ENCODE results near the gene TRAFD1. TPM values are rescaled to one million over a fixed set of nuclear protein-coding genes. Genes with fewer than 3 reads are reported as not detected.

TRAFD1 gene
- total RNA-seq, 8 experiments from 2014 or later = 30.6 to 47.1 (median 37.5) TPM

- Histone ChIP-seq H3K4me3 (no peak overlapping the region), H3K4me1 (replicated peaks in 1 of 2) (peaks cover 7 to 8% of the 10 kb centered on the region in 2 donors), H3K27ac (no peak overlapping the region)
- peak in 2 of 8 experiments; percentile 16 to 17 for ATAC-seq (replicated peaks in 6 of 8)
- in situ Hi-C loops (cut with MboI; ENCODE audit: low pct_unique_long_range_greater_than_20kb in 2 of 9, low sequenced_read_pairs in 9 of 9, unreplicated experiment in 9 of 9) = no loop called here
- 32 to 85% (median 48%) methylated on average over 1 to 12 of the region's 12 CpGs for WGBS, 10 experiments
These were observed 2.3 kb upstream of the TRAFD1 start for GRCh38 chr12:112122823-112123690.

- H3K4me3 ChIP-seq = peak overlapping the region; percentile 6 to 94 (median 87)
- no peak overlapping the region for H3K27ac ChIP-seq
- H3K4me1 ChIP-seq (replicated peaks in 1 of 2) = peaks cover 7 to 8% of the 10 kb centered on the region in 2 donors
- WGBS, 10 experiments = 0 to 20% (median 0%) methylated on average over 1 of the region's 1 CpG; no CpG with 5 or more reads in 4 of the 10 experiments
- peak in 4 of 8 experiments; percentile 0 to 4 (median 0) for ATAC-seq (replicated peaks in 6 of 8)
- in situ Hi-C loops (cut with MboI; ENCODE audit: low pct_unique_long_range_greater_than_20kb in 2 of 9, low sequenced_read_pairs in 9 of 9, unreplicated experiment in 9 of 9) = no loop called here
These were observed 476 bp upstream of the TRAFD1 start for GRCh38 chr12:112124918-112125249.

- WGBS, 10 experiments = 0 to 8% (median 3%) methylated on average over 1 to 12 of the region's 25 CpGs; no CpG with 5 or more reads in 4 of the 10 experiments
- Histone ChIP-seq H3K4me1 (replicated peaks in 1 of 2) (peaks cover 7 to 8% of the 10 kb centered on the region in 2 donors), H3K4me3 (peak overlapping the region; percentile 84 to 94 (median 87)), H3K27ac (peak overlapping the region; percentile 84 to 85)
- in situ Hi-C loops (cut with MboI; ENCODE audit: low pct_unique_long_range_greater_than_20kb in 2 of 9, low sequenced_read_pairs in 9 of 9, unreplicated experiment in 9 of 9) = no loop called here
- no peak for ATAC-seq (replicated peaks in 6 of 8)
These were observed 659 bp downstream of the TRAFD1 start for GRCh38 chr12:112126000-112126438.

GRCh38 chr12:112126911-112127310 is 1.6 kb downstream of the TRAFD1 start:
- peak overlapping the region in 2 of 5 donors; percentile 84 to 92 for H3K4me3 ChIP-seq
- H3K4me1 ChIP-seq (replicated peaks in 1 of 2) = peaks cover 7 to 8% of the 10 kb centered on the region in 2 donors
- 66 to 100% (median 90%) methylated on average over 2 to 7 of the region's 7 CpGs for WGBS, 10 experiments
- H3K27ac ChIP-seq = no peak overlapping the region
- in situ Hi-C loops (cut with MboI; ENCODE audit: low pct_unique_long_range_greater_than_20kb in 2 of 9, low sequenced_read_pairs in 9 of 9, unreplicated experiment in 9 of 9) = no loop called here
- ATAC-seq (replicated peaks in 6 of 8) = no peak

GRCh38 chr12:112130441-112130998 is 5.2 kb downstream of the TRAFD1 start:
- Histone ChIP-seq H3K4me3 (no peak overlapping the region), H3K4me1 (replicated peaks in 1 of 2) (peaks cover 7 to 8% of the 10 kb centered on the region in 2 donors), H3K27ac (no peak overlapping the region)
- no peak for ATAC-seq (replicated peaks in 6 of 8)
- 0 to 78% (median 56%) methylated on average over 2 of the region's 2 CpGs; no CpG with 5 or more reads in 1 of the 10 experiments for WGBS, 10 experiments
- in situ Hi-C loops (cut with MboI; ENCODE audit: low pct_unique_long_range_greater_than_20kb in 2 of 9, low sequenced_read_pairs in 9 of 9, unreplicated experiment in 9 of 9) = no loop called here

- in situ Hi-C loops (cut with MboI; ENCODE audit: low pct_unique_long_range_greater_than_20kb in 2 of 9, low sequenced_read_pairs in 9 of 9, unreplicated experiment in 9 of 9) = no loop called here
- Histone ChIP-seq H3K4me3 (no peak overlapping the region), H3K27ac (no peak overlapping the region), H3K4me1 (replicated peaks in 1 of 2) (peaks cover under 1 to 3% of the 10 kb centered on the region in 2 donors)
- 18 to 100% (median 78%) methylated on average over 1 of the region's 1 CpG; no CpG with 5 or more reads in 4 of the 10 experiments for WGBS, 10 experiments
- no peak for ATAC-seq (replicated peaks in 6 of 8)
These were observed 6.3 kb downstream of the TRAFD1 start for GRCh38 chr12:112131686-112132085.

- WGBS, 10 experiments = 63 to 100% (median 95%) methylated on average over 1 to 5 of the region's 5 CpGs; no CpG with 5 or more reads in 1 of the 10 experiments
- no peak overlapping the region for H3K27ac ChIP-seq
- in situ Hi-C loops (cut with MboI; ENCODE audit: low pct_unique_long_range_greater_than_20kb in 2 of 9, low sequenced_read_pairs in 9 of 9, unreplicated experiment in 9 of 9) = no loop called here
- no peaks in the 10 kb centered on the region for H3K4me1 ChIP-seq (replicated peaks in 1 of 2)
- no peak for ATAC-seq (replicated peaks in 6 of 8)
- no peak overlapping the region for H3K4me3 ChIP-seq
These were observed 8.1 kb downstream of the TRAFD1 start for GRCh38 chr12:112133418-112133817.

- no peaks in the 10 kb centered on the region for H3K4me1 ChIP-seq (replicated peaks in 1 of 2)
- no peak overlapping the region for H3K27ac ChIP-seq
- ATAC-seq (replicated peaks in 6 of 8) = no peak
- 39 to 100% (median 86%) methylated on average over 1 to 3 of the region's 3 CpGs; no CpG with 5 or more reads in 2 of the 10 experiments for WGBS, 10 experiments
- in situ Hi-C loops (cut with MboI; ENCODE audit: low pct_unique_long_range_greater_than_20kb in 2 of 9, low sequenced_read_pairs in 9 of 9, unreplicated experiment in 9 of 9) = no loop called here
- H3K4me3 ChIP-seq = no peak overlapping the region
These were observed 9.4 kb downstream of the TRAFD1 start for GRCh38 chr12:112134731-112135130.

- H3K27ac ChIP-seq = no peak overlapping the region
- no peak overlapping the region for H3K4me3 ChIP-seq
- no peak for ATAC-seq (replicated peaks in 6 of 8)
- H3K4me1 ChIP-seq (replicated peaks in 1 of 2) = no peaks in the 10 kb centered on the region
- 83 to 100% (median 95%) methylated on average over 1 to 4 of the region's 5 CpGs for WGBS, 10 experiments
- in situ Hi-C loops (cut with MboI; ENCODE audit: low pct_unique_long_range_greater_than_20kb in 2 of 9, low sequenced_read_pairs in 9 of 9, unreplicated experiment in 9 of 9) = no loop called here
These were observed 15.4 kb downstream of the TRAFD1 start for GRCh38 chr12:112140728-112141127.

- no peak for ATAC-seq (replicated peaks in 6 of 8)
- in situ Hi-C loops (cut with MboI; ENCODE audit: low pct_unique_long_range_greater_than_20kb in 2 of 9, low sequenced_read_pairs in 9 of 9, unreplicated experiment in 9 of 9) = no loop called here
- WGBS, 10 experiments = 83 to 100% (median 86%) methylated on average over 1 of the region's 1 CpG; no CpG with 5 or more reads in 5 of the 10 experiments
- no peaks in the 10 kb centered on the region for H3K4me1 ChIP-seq (replicated peaks in 1 of 2)
- H3K27ac ChIP-seq = no peak overlapping the region
- no peak overlapping the region for H3K4me3 ChIP-seq
These were observed 20.8 kb downstream of the TRAFD1 start for GRCh38 chr12:112146123-112146522.

GRCh38 chr12:112148031-112148513 is 22.7 kb downstream of the TRAFD1 start:
- peak in 2 of 8 experiments; percentile 45 to 58 for ATAC-seq (replicated peaks in 6 of 8)
- 81 to 100% (median 93%) methylated on average over 1 to 3 of the region's 3 CpGs; no CpG with 5 or more reads in 3 of the 10 experiments for WGBS, 10 experiments
- no peak overlapping the region for H3K4me3 ChIP-seq
- in situ Hi-C loops (cut with MboI; ENCODE audit: low pct_unique_long_range_greater_than_20kb in 2 of 9, low sequenced_read_pairs in 9 of 9, unreplicated experiment in 9 of 9) = no loop called here
- H3K27ac ChIP-seq = no peak overlapping the region
- no peaks in the 10 kb centered on the region for H3K4me1 ChIP-seq (replicated peaks in 1 of 2)

GRCh38 chr12:112149596-112149995 is 24.2 kb downstream of the TRAFD1 start:
- peak in 2 of 8 experiments; percentile 52 to 77 for ATAC-seq (replicated peaks in 6 of 8)
- Histone ChIP-seq H3K4me3 (no peak overlapping the region), H3K27ac (no peak overlapping the region), H3K4me1 (replicated peaks in 1 of 2) (no peaks in the 10 kb centered on the region)
- WGBS, 10 experiments = 60 to 100% (median 90%) methylated on average over 1 to 5 of the region's 5 CpGs; no CpG with 5 or more reads in 3 of the 10 experiments
- in situ Hi-C loops (cut with MboI; ENCODE audit: low pct_unique_long_range_greater_than_20kb in 2 of 9, low sequenced_read_pairs in 9 of 9, unreplicated experiment in 9 of 9) = no loop called here
